ENCODE measurements around the gene ISG20.
"Not testable (repeated sequence)": the region's sequence is repeated elsewhere in the genome, so short reads cannot be mapped to it uniquely, and the experiment has no call there.

ISG20 gene

GRCh38 chr15:88636654-88637053 lies 2.2 kb upstream of the ISG20 start:
- DNase-seq (ENCODE audit: low read depth) = no peak

GRCh38 chr15:88637436-88637835 lies 1.4 kb upstream of the ISG20 start:
- DNase-seq (ENCODE audit: low read depth) = no peak

DNA sequence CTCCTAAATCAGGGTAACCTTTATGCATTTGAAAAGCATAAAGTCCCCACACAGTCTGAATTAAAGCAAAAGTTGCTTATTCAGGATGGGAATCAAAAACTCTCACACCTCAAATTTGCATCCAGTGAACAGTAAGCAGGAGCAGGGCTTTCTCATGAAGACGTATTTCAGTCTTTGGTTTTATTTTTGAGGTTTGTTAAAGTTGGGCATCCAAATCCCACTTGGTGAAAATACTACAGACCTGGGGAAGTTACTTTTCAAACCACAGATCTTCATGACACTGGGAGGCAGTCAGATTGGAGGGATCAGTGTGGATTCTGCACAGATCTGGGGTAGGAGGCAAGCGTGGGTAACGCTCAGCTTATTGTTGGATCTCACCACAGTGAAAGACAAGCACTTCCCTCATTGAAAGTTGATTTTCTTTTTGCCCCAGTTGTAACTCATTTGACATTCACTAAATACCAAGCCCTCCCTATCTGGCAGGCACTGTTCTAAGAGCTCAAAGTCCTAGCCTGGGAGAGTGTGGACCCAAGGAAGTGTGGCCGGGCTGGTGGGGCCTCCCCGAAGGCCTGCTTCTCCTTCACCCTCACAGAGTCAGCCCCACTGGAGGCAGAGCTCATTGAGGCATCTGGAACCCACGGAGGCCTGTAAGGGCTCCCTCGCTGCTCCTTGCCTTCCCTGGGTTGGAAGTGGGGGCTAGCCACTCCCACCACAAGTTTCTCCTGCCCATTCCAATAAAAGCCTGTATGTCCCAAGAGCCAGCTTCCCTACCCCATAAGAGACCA lies 783 bp upstream of the ISG20 start:
- no peak for DNase-seq (ENCODE audit: low read depth)

GRCh38 chr15:88641959-88642452 lies 3.2 kb downstream of the ISG20 start:
- no peak for DNase-seq (ENCODE audit: low read depth)

DNA sequence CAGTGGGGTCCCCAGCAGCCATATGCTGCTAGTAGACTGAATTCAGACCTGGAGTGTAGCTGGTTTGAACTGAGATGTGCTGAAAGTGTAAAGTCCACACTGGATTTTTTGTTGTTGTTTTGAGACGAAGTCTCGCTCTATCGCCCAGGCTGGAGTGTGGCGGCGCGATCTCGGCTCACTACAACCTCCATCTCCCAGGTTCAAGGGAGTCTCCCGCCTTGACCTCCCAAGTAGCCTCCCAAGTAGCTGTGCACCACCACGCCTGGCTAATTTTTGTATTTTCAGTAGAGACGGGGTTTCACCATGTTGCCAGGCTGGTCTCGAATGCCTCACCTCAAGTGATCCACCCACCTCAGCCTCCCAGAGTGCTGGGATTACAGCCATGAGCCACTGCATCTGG lies 3.7 kb downstream of the ISG20 start:
- DNase-seq (ENCODE audit: low read depth) = not testable (repeated sequence)

- DNase-seq (ENCODE audit: low read depth) = no peak
These were observed 5.9 kb downstream of the ISG20 start for GRCh38 chr15:88644741-88645140.

DNA sequence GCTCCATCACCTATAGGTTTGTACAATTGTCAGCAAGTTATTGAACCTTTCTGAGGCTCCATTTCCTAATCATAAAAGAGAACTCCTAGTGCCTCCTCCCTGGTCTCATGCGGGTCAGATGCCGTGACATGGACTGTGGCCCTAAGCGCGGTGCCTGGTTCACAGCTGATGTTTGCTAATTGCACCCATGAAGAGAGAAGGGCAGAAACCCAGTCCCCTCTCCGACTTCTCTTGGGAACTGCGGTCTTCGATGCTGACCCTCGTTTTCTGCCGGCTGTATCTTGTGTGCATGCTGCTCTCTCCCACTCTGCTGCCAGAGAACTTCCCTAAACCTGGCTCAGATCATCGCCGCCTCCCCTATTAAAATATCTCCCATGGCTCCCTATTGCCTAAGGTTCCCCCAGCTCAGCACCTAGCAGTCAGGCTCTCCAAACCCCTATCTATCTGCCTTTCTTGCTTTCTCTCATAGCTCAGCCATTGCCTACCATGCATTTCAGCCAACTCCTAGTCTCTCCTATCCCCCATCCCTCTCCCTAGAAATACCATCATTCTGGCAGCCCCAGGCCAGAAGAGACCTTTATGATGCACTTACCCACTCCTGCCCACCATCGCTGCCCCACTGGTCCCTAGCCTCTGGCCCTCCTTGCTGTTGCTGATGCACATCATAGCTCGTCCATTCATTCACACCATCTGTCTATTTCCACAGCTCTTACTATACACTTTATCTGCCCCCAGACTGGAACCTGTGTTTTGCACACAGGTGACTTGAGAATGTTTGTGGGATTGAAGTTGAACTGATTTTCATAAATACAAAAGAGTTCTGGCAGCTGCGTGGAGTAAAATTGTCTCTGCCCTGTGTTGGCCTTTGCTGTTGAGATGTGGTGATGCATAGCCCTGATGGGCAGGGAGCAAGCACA lies 6.6 kb downstream of the ISG20 start:
- no peak for DNase-seq (ENCODE audit: low read depth)

DNA sequence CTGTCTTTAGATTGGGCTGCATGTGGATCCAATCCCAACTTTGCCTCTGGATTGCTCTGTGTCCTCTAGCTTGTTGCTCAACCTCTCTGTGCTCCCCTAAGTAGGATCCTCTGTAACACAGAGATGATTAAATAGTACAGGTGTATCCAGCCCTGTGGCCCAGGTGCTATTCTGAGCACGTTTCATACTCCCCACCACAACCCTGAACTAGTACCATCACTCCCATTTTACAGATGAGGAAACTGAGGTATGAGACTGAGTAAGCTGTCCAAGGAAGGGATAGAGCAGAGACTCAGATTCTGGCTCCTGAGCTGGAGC lies 7.2 kb downstream of the ISG20 start:
- no peak for DNase-seq (ENCODE audit: low read depth)

GRCh38 chr15:88646951-88647350 lies 8.1 kb downstream of the ISG20 start:
- DNase-seq (ENCODE audit: low read depth) = no peak

- DNase-seq (ENCODE audit: low read depth) = no peak
These were observed 8.7 kb downstream of the ISG20 start for GRCh38 chr15:88647351-88648105.

DNA sequence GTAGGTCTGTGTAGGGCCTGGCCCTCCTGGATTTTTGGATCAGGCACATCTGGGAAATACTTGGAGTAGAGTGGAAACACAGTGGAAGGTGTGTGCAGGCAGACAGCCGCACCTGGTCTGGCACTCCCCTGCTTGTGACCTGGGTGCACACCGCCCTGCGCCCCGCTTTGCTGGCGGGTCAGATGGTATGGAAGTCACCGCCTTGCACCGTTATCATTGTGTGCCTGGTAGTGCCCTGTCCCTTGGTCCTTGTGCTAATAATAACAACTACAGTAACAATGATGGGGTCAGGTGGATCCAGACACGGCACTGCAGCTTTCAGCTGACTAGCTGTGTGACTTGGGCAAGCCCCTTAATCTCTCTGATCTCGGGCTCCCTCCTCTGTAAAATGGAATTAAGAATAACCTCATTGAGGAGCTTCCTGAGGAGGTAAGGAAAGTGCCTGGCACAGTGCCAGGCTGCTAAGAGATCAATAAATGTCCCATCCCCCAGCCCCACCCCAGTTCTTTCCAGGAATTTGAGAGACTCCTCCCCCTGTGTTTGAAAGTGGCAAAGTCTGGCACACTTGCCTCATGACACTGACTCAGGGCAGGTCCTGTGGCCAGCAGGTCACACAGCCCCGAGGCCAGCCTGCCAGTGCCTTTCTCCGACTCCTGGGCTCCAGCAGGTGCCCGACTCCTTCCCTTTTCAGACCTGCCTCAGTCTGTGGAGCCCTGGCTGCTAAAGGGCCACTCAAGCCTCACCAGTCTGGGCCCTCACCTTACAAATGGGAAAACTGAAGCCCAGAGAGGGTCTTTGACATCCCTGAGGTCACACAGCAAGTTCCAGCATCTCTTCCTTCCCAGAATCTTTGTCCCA lies 9.8 kb downstream of the ISG20 start:
- DNase-seq (ENCODE audit: low read depth) = no peak

DNA sequence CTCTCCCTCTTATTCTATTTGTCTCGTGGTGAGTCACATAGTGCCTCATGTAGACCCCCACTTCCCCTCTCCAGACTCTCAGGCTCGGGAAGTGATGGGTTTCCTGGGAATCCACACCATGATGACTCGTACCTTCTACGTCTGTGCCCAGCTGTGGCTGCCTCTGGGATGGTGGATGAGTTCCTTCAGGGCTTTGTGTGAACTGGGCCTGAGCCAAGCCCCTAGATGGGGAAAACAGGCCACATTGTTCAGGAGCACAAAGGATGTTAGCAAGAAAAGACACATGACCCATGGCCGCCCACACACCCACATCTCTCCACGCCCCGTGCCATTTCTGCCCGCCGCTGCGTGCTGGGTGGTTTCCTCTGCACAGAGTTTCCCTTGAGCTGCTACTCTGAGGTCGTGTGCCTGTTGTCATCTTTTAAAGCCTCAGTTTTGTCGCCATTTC lies 10.5 kb downstream of the ISG20 start:
- DNase-seq (ENCODE audit: low read depth) = no peak

DNA sequence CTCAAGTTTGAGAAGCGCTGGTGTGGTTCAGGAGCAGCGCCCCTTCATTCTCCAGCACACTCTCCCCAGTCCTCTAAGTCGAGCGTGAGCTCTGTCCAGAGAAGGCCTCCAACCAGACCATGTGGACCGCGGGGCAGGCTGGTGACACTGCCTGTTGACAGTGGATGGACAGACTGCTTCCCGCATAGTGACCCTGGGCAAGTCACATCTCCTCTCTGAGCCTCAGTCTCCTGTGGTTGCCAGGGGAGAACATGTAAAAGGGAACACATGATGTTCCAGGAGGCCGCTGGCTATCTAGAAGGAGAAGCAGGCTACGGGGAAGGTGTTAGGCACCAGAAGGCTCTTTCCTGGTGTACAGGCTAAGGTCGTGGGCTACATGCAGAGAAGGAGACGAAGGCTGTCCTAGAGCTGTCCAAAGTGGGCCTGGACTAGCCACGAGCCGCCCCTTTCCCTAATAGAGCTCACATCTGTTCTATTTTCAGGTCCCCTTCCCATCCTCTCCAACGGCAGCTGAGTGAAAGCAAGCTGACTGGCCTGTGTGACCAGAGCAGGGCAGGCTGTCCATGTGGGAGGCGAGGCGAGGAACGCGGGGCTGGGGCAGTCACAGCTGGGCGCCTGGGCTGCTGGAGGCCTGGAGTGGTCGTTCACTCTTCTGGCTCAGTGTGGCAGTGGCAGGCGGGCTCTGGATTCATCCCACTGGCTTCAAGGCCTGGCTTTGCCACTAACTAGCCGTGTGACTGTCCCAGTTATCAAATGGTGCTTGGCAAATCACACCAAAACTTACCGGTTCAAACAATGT lies 11.1 kb downstream of the ISG20 start:
- no peak for DNase-seq (ENCODE audit: low read depth)

DNA sequence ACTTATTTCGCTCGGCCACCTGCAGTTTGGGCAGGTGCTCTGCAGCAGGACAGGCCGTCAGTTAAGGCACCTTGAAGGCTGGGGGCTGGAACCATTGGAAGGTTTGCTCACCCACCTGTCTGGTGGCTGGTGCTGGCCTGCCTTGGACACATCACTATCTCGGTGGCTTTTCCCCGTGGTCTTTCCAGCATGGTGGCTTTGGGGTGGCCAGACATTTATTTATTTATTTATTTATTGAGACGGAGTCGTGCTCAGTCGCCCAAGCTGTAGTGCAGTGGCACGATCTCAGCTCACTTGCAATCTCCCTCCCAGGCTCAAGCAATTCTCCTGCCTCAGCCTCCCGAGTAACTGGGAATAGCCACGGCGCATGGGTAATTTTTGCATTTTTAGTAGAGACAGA lies 11.7 kb downstream of the ISG20 start:
- no peak for DNase-seq (ENCODE audit: low read depth)

DNA sequence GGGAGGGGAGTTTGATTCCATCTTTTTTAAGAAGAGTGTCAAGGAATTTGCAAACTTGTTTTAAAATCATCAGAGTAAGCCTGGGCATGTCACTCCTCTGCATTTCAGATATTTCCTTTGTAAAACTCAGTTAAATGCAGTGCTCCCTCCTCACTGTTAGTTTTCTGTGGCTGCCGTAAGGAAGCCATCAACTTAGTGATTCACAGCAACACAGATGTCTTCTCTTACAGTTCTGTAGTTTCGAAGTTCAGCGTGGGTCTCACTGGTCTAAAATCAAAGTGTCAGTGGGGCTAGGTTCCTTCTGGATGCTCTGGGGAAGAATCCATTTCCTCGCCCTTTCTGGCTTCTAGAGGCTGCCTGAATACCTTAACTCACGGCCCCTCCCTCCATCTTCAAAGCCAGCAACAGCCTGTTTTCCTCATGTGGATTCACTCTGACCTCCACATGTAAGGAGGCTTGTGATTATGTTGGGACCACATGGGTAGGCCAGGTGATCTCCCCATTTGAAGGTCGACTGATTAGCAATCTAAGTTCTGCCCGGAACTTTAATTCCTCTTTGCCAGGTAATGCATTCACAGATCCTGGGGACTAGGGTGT lies 12.4 kb downstream of the ISG20 start:
- no peak for DNase-seq (ENCODE audit: low read depth)

DNA sequence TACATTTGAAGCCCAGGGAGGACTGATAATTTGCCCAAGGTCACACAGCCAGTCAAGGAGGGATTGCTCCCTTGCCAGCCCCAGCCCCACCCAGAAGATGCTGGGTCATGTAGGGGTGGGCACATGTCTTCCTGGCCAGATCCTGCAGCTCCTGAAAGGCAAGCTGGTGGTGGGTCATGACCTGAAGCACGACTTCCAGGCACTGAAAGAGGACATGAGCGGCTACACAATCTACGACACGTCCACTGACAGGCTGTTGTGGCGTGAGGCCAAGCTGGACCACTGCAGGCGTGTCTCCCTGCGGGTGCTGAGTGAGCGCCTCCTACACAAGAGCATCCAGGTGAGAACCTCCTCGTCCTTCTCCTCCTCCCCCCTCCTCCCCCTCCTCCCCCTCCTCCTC lies 13.2 kb downstream of the ISG20 start:
- DNase-seq (ENCODE audit: low read depth) = no peak

GRCh38 chr15:88652456-88653199 lies 13.8 kb downstream of the ISG20 start:
- no peak for DNase-seq (ENCODE audit: low read depth)

- no peak for DNase-seq (ENCODE audit: low read depth)
These were observed 14.6 kb downstream of the ISG20 start for GRCh38 chr15:88653200-88654064.

Measured in HS-27A (cell line).